ENCODE measurements around the gene NUB1.

The NUB1 gene

GRCh38 chr7:151420144-151420543, 78.5 kb downstream of the NUB1 start:
- Mint-ChIP-seq H3K36me3 (peaks cover 6% of the 10 kb centered on the region), H3K9me3 (peaks cover 18% of the 10 kb centered on the region), H3K27me3 (peaks cover 48% of the 10 kb centered on the region), H3K4me1 (no peaks in the 10 kb centered on the region), H3K27ac (no peak overlapping the region), H3K4me3 (no peak overlapping the region)
- ATAC-seq = no peak

GRCh38 chr7:151422212-151422611, 80.6 kb downstream of the NUB1 start:
- no peaks in the 10 kb centered on the region for H3K4me1 Mint-ChIP-seq
- H3K36me3 Mint-ChIP-seq = peaks cover 6% of the 10 kb centered on the region
- peaks cover 54% of the 10 kb centered on the region for H3K27me3 Mint-ChIP-seq
- H3K9me3 Mint-ChIP-seq = peaks cover 18% of the 10 kb centered on the region
- no peak for ATAC-seq
- H3K4me3 Mint-ChIP-seq = no peak overlapping the region
- no peak overlapping the region for H3K27ac Mint-ChIP-seq

- Mint-ChIP-seq H3K27ac (no peak overlapping the region), H3K36me3 (peaks cover 2% of the 10 kb centered on the region), H3K27me3 (peaks cover 61% of the 10 kb centered on the region), H3K4me3 (no peak overlapping the region), H3K9me3 (peaks cover 16% of the 10 kb centered on the region), H3K4me1 (peaks cover 3% of the 10 kb centered on the region)
- ATAC-seq = no peak
Measured at GRCh38 chr7:151423226-151423625, 81.6 kb downstream of the NUB1 start.

- Mint-ChIP-seq H3K36me3 (no peaks in the 10 kb centered on the region), H3K9me3 (peaks cover 14% of the 10 kb centered on the region), H3K4me1 (peaks cover 6% of the 10 kb centered on the region), H3K27ac (no peak overlapping the region), H3K4me3 (no peak overlapping the region), H3K27me3 (peaks cover 67% of the 10 kb centered on the region)
- ATAC-seq = no peak
Measured at GRCh38 chr7:151423936-151424335, 82.3 kb downstream of the NUB1 start.

GRCh38 chr7:151424799-151425198, 83.2 kb downstream of the NUB1 start:
- no peak for ATAC-seq
- Mint-ChIP-seq H3K4me3 (no peak overlapping the region), H3K36me3 (no peaks in the 10 kb centered on the region), H3K27me3 (peaks cover 70% of the 10 kb centered on the region), H3K9me3 (peaks cover 14% of the 10 kb centered on the region), H3K27ac (no peak overlapping the region), H3K4me1 (peaks cover 11% of the 10 kb centered on the region)

- no peak overlapping the region for H3K27ac Mint-ChIP-seq
- H3K27me3 Mint-ChIP-seq = peaks cover 70% of the 10 kb centered on the region
- H3K4me3 Mint-ChIP-seq = no peak overlapping the region
- peaks cover 16% of the 10 kb centered on the region for H3K4me1 Mint-ChIP-seq
- peaks cover 10% of the 10 kb centered on the region for H3K9me3 Mint-ChIP-seq
- ATAC-seq = no peak
- no peaks in the 10 kb centered on the region for H3K36me3 Mint-ChIP-seq
Measured at GRCh38 chr7:151425670-151426440, 84.2 kb downstream of the NUB1 start.

- no peak overlapping the region for H3K4me3 Mint-ChIP-seq
- peaks cover 64% of the 10 kb centered on the region for H3K27me3 Mint-ChIP-seq
- H3K4me1 Mint-ChIP-seq = peaks cover 16% of the 10 kb centered on the region
- no peaks in the 10 kb centered on the region for H3K36me3 Mint-ChIP-seq
- ATAC-seq = no peak
- H3K9me3 Mint-ChIP-seq = peaks cover 9% of the 10 kb centered on the region
- no peak overlapping the region for H3K27ac Mint-ChIP-seq
Measured at GRCh38 chr7:151426441-151426903, 84.9 kb downstream of the NUB1 start.

- no peaks in the 10 kb centered on the region for H3K36me3 Mint-ChIP-seq
- peaks cover 58% of the 10 kb centered on the region for H3K27me3 Mint-ChIP-seq
- no peak overlapping the region for H3K4me3 Mint-ChIP-seq
- peaks cover 3% of the 10 kb centered on the region for H3K9me3 Mint-ChIP-seq
- ATAC-seq = no peak
- no peak overlapping the region for H3K27ac Mint-ChIP-seq
- peaks cover 16% of the 10 kb centered on the region for H3K4me1 Mint-ChIP-seq
Measured at GRCh38 chr7:151426904-151427704, 85.5 kb downstream of the NUB1 start.

- no peak for ATAC-seq
- Mint-ChIP-seq H3K36me3 (no peaks in the 10 kb centered on the region), H3K4me3 (no peak overlapping the region), H3K4me1 (peaks cover 19% of the 10 kb centered on the region), H3K27me3 (peaks cover 55% of the 10 kb centered on the region), H3K27ac (no peak overlapping the region), H3K9me3 (no peaks in the 10 kb centered on the region)
Measured at GRCh38 chr7:151427705-151428377, 86.2 kb downstream of the NUB1 start.
